ENCODE data around the gene IRF2BP2.

IRF2BP2 gene

GRCh38 chr1:234612352-234613127 lies 2.6 kb upstream of the IRF2BP2 start:
- DNase-seq, result peak; percentile 82 to 92

- DNase-seq, result no peak
Observed at GRCh38 chr1:234611847-234612351, 1.9 kb upstream of the IRF2BP2 start.

- DNase-seq, result peak; percentile 40 to 69
Observed at GRCh38 chr1:234611225-234611846, 1.4 kb upstream of the IRF2BP2 start.

GRCh38 chr1:234610666-234611224 lies 767 bp upstream of the IRF2BP2 start:
- DNase-seq, result peak; percentile 50 to 80

- no peak for DNase-seq
Observed at GRCh38 chr1:234609691-234610042, 311 bp downstream of the IRF2BP2 start.

- no peak for DNase-seq
Observed at GRCh38 chr1:234608911-234609690, 877 bp downstream of the IRF2BP2 start.

- DNase-seq, result peak; percentile 43 to 89
Observed at GRCh38 chr1:234608025-234608910, 1.7 kb downstream of the IRF2BP2 start.

- DNase-seq, result peak in 1 of 2 experiments; percentile 32
Observed at GRCh38 chr1:234607109-234608024, 2.6 kb downstream of the IRF2BP2 start.

- DNase-seq, result no peak
Observed at GRCh38 chr1:234606784-234607108, 3.2 kb downstream of the IRF2BP2 start.

GRCh38 chr1:234605983-234606783 lies 3.8 kb downstream of the IRF2BP2 start:
- peak in 1 of 2 experiments; percentile 63 for DNase-seq

- DNase-seq, result no peak
Observed at GRCh38 chr1:234605399-234605982, 4.5 kb downstream of the IRF2BP2 start.

GRCh38 chr1:234604495-234605398 lies 5.2 kb downstream of the IRF2BP2 start:
- peak in 1 of 2 experiments; percentile 39 for DNase-seq

GRCh38 chr1:234603221-234604204 lies 6.5 kb downstream of the IRF2BP2 start:
- DNase-seq, result peak in 1 of 2 experiments; percentile 34

- DNase-seq, result peak; percentile 69 to 89
Observed at GRCh38 chr1:234602334-234603220, 7.4 kb downstream of the IRF2BP2 start.

- peak in 1 of 2 experiments; percentile 22 for DNase-seq
Observed at GRCh38 chr1:234601301-234602017, 8.5 kb downstream of the IRF2BP2 start.

Measured in SW 1271 (cell line).